GM12878 (cell line): ENCODE data around the gene HLA-DQB1. TPM values are rescaled to one million over a fixed set of nuclear protein-coding genes. Genes with fewer than 3 reads are reported as not detected.

Experiments used
- ATAC-seq: fragments of 200-7000 bp; cut with Tn5 transposase; 3 replicates; pipeline ENCODE4 v1.9.1; 2020; ENCODE audit warnings: mild to moderate bottlenecking, moderate library complexity
- BruUV-seq: library from RNA; stranded (reverse); fragments of 400-500 nt; replicated peaks from 2 replicates; lab custom pipeline; 2021; lab: Mats Ljungman, UMichigan
- CTCF ChIA-PET: fragments of 300-600 bp; sonication (Branson Sonifier 250); formaldehyde crosslinking; extraction: SDS; loops from one replicate; lab custom pipeline; 2021; ENCODE audit warnings: inconsistent platforms; lab: Yijun Ruan, JAX
- POLR2A ChIA-PET: fragments of 350-600 bp; formaldehyde crosslinking; extraction: SDS; loops from one replicate; lab custom pipeline; 2021; ENCODE audit warnings: inconsistent platforms; lab: Charles Lee
- RAD21 ChIA-PET: fragments of 300-600 bp; sonication (Branson Sonifier 250); formaldehyde crosslinking; loops from one replicate; lab custom pipeline; 2023; ENCODE audit warnings: antibody characterized with exemption; ENCODE audit not compliant: unreplicated experiment; lab: Charles Lee
- SMC1A ChIA-PET: fragments of 300-600 bp; sonication (Branson Sonifier 250); formaldehyde crosslinking; loops from one replicate; lab custom pipeline; 2023; ENCODE audit not compliant: unreplicated experiment, uncharacterized antibody; lab: Charles Lee
- DNase-seq: peaks from one replicate; pipeline ENCODE4 v3.0.0-alpha.2; 2011; ENCODE audit warnings: low read depth, low spot score
- FAIRE-seq: peaks from 3 replicates; lab custom pipeline; 2011; peaks lifted over from hg19 to GRCh38; lab: Jason Lieb, UNC
- H2AFZ ChIP-seq: 2 replicates; pipeline ENCODE4 v1.6.0; 2011; ENCODE audit warnings: low read depth, low read length, control low read depth; ENCODE audit not compliant: control insufficient read depth
- H3K27ac ChIP-seq: 2 replicates; pipeline ENCODE4 v1.5.1; 2011; ENCODE audit warnings: control low read depth; ENCODE audit not compliant: control insufficient read depth, insufficient read depth
- H3K27me3 ChIP-seq, 2 experiments: replicated peaks in 1 of 2; 2 replicates each; pipeline versions ENCODE4 v1.6.0 to v1.6.1; 2011; ENCODE audit warnings: low read length in 1 of 2; ENCODE audit not compliant: control insufficient read depth in 2 of 2, insufficient read depth in 2 of 2
- H3K36me3 ChIP-seq, 2 experiments: 2 replicates each; pipeline ENCODE4 v1.5.1; 2011; ENCODE audit warnings: low read length in 1 of 2; ENCODE audit not compliant: control insufficient read depth in 2 of 2, insufficient read depth in 2 of 2
- H3K4me1 ChIP-seq: 2 replicates; pipeline ENCODE4 v1.6.1; 2011; ENCODE audit warnings: mild to moderate bottlenecking, low read length, moderate library complexity, mixed read lengths; ENCODE audit not compliant: control insufficient read depth, insufficient read depth
- H3K4me2 ChIP-seq: 2 replicates; pipeline ENCODE4 v1.6.0; 2011; ENCODE audit warnings: control low read depth; ENCODE audit not compliant: control insufficient read depth, insufficient read depth
- H3K4me3 ChIP-seq: fragments of 200-600 bp; sonication (generic); 2 replicates; pipeline ENCODE4 v1.5.1; 2016
- H3K79me2 ChIP-seq: 2 replicates; pipeline ENCODE4 v1.6.0; 2011; ENCODE audit warnings: low read length; ENCODE audit not compliant: control insufficient read depth, insufficient read depth
- H3K9ac ChIP-seq: 2 replicates; pipeline ENCODE4 v1.8.0; 2011; ENCODE audit warnings: low read length, control low read depth, mixed read lengths; ENCODE audit not compliant: control insufficient read depth, insufficient read depth
- H3K9me3 ChIP-seq: replicated peaks from 3 replicates; pipeline ENCODE4 v1.5.1; 2011; ENCODE audit warnings: mild to moderate bottlenecking, low read length; ENCODE audit not compliant: control insufficient read depth, insufficient read depth
- H4K20me1 ChIP-seq: 2 replicates; pipeline ENCODE4 v1.6.0; 2011; ENCODE audit not compliant: control insufficient read depth, insufficient read depth
- POLR2A ChIP-seq: IDR thresholded peaks from 2 replicates; pipeline ENCODE4 v1.6.1; 2011; ENCODE audit warnings: low read depth, mild to moderate bottlenecking, low read length
- WGBS: methylation state at CpG from one replicate; pipeline ENCODE4 v1.1.6; 2016; ENCODE audit warnings: low lambda C conversion rate; ENCODE audit not compliant: insufficient replicate concordance, insufficient coverage; ENCODE audit errors: missing lambda C conversion rate; 5-methylcytosine and 5-hydroxymethylcytosine counted together
- in situ Hi-C: fragments of 300-500 bp; cut with MboI; formaldehyde crosslinking; loops from 9 replicates; pipeline ENCODE4 v1.14.3; 2018; ENCODE audit warnings: mixed read lengths
- intact Hi-C: fragments of 100-400 bp; cut with micrococcal nuclease; formaldehyde crosslinking; loops from one replicate; pipeline ENCODE4 v1.14.2; 2022; ENCODE audit not compliant: unreplicated experiment
- polyA plus RNA-seq, 11 experiments: library from polyadenylated mRNA; depleted of rRNA in 4 of 11; unstranded in 6 of 11; stranded (reverse) in 5 of 11; fragments of >200 nt; fragmentation: Nextera tagmentation in 4 of 11; fragmentation: Illumina TruSeq in 1 of 11; extraction: Ambion mirVana in 4 of 11; extraction: Trizol in 1 of 11; gene quantifications; 1 replicate in 1 of 11; 2 replicates in 10 of 11; pipeline versions ENCODE4 v1.2.1 to v1.2.3, GENCODE V29; 2011 to 2016; ENCODE audit warnings: inconsistent platforms in 2 of 11, missing spikeins in 2 of 11, low read depth in 1 of 11
- total RNA-seq, 4 experiments: library from RNA; depleted of rRNA in 3 of 4; stranded (reverse); fragments of >200 nt in 3 of 4; fragmentation: Illumina TruSeq in 1 of 4; extraction: Trizol in 1 of 4; gene quantifications; 2 replicates each; pipeline versions ENCODE4 v1.2.1 to v1.2.3, GENCODE V29; 2013 to 2021
- TF ChIP-seq, protein P1 (sequence below): IDR thresholded peaks from 2 replicates; pipeline ENCODE4 v1.6.1; 2012; ENCODE audit warnings: improper control_type of control experiment, low read depth, low read length; ENCODE audit not compliant: insufficient replicate concordance

HLA-DQB1 gene
- total and polyA plus RNA-seq, 10 of the 15 experiments (the other 5 are each of a cell fraction or from before 2014, with no cell fraction given), result 38.1 to 403 (median 91.4) TPM

DNA sequence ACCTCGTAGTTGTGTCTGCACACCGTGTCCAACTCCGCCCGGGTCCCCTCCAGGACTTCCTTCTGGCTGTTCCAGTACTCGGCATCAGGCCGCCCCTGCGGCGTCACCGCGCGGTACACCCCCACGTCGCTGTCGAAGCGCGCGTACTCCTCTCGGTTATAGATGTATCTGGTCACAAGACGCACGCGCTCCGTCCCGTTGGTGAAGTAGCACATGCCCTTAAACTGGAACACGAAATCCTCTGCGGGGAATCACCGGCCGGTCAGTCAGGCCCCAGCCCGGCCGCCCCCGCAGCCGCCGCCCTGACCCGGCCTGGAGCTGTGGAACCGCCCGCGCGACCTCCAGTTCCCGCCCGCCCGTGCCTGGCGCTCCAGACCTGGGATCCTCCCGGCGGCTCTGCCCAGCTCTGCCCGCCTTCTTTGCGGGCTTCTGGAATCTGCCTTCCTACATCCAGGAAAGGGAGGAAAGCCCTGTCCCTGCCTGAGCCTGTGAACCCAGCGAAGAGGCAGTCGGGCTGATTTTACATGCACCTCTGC lies 1.6 kb downstream of the HLA-DQB1 start:
- peaks cover 22% of the 10 kb centered on the region for H3K4me1 ChIP-seq
- ChIA-PET RAD21 (interaction anchor here (2.1 to 2.6 kb wide), 3 partner anchors 25 to 42 kb away, joined by 12 to 16 read pairs (median 14); partner anchors contain the start of gene HLA-DQA1), SMC1A (interaction anchor here (1.2 to 5.7 kb wide), 5 partner anchors 18 to 96 kb away, joined by 4 to 94 read pairs (median 7); partner anchors contain the start of gene HLA-DQA1), CTCF (interaction anchor here (0.9 to 2.2 kb wide), 2 partner anchors 23 to 42 kb away, joined by 3 to 10 read pairs; no protein-coding TSS in a partner anchor), POLR2A (interaction anchor here (0.6 to 11.5 kb wide), 10 partner anchors 23 to 857 kb away, joined by 3 to 168 read pairs (median 7); partner anchors contain the start of genes HLA-DQA1 and HLA-DRA)
- H3K36me3 ChIP-seq, result peaks cover 4 to 6% of the 10 kb centered on the region in 2 experiments; a peak in 3 of 4 replicates
- no TSS peak for BruUV-seq
- in situ Hi-C loops (loop anchor here (5.0 kb wide), 1 partner anchor 97 kb away; the partner anchor contains the start of gene HLA-DQB2), intact Hi-C loops (loop anchor here (5.0 kb wide), 1 partner anchor 43 kb away; no protein-coding TSS in a partner anchor)
- peak; percentile 11; the same call in 1 of the 2 replicates for TF ChIP-seq POLR2A
- TF ChIP-seq, protein P1, sequence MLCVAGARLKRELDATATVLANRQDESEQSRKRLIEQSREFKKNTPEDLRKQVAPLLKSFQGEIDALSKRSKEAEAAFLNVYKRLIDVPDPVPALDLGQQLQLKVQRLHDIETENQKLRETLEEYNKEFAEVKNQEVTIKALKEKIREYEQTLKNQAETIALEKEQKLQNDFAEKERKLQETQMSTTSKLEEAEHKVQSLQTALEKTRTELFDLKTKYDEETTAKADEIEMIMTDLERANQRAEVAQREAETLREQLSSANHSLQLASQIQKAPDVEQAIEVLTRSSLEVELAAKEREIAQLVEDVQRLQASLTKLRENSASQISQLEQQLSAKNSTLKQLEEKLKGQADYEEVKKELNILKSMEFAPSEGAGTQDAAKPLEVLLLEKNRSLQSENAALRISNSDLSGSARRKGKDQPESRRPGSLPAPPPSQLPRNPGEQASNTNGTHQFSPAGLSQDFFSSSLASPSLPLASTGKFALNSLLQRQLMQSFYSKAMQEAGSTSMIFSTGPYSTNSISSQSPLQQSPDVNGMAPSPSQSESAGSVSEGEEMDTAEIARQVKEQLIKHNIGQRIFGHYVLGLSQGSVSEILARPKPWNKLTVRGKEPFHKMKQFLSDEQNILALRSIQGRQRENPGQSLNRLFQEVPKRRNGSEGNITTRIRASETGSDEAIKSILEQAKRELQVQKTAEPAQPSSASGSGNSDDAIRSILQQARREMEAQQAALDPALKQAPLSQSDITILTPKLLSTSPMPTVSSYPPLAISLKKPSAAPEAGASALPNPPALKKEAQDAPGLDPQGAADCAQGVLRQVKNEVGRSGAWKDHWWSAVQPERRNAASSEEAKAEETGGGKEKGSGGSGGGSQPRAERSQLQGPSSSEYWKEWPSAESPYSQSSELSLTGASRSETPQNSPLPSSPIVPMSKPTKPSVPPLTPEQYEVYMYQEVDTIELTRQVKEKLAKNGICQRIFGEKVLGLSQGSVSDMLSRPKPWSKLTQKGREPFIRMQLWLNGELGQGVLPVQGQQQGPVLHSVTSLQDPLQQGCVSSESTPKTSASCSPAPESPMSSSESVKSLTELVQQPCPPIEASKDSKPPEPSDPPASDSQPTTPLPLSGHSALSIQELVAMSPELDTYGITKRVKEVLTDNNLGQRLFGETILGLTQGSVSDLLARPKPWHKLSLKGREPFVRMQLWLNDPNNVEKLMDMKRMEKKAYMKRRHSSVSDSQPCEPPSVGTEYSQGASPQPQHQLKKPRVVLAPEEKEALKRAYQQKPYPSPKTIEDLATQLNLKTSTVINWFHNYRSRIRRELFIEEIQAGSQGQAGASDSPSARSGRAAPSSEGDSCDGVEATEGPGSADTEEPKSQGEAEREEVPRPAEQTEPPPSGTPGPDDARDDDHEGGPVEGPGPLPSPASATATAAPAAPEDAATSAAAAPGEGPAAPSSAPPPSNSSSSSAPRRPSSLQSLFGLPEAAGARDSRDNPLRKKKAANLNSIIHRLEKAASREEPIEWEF, result no peak
- H3K4me3 ChIP-seq, result no peak overlapping the region
- H3K9ac ChIP-seq, result peak overlapping the region; percentile 88
- DNase-seq (no peak), ATAC-seq (peak; percentile 12), FAIRE-seq (no peak)
- H3K27me3 ChIP-seq, result no peaks in the 10 kb centered on the region
- H4K20me1 ChIP-seq, result no peaks in the 10 kb centered on the region
- under 1% methylated on average over 16 of the region's 47 CpGs for WGBS
- peak overlapping the region; percentile 25; the same call in 1 of the 2 replicates for H3K4me2 ChIP-seq
- H3K27ac ChIP-seq, result peak overlapping the region; percentile 91
- H3K9me3 ChIP-seq, result no peaks in the 10 kb centered on the region
- H2AFZ ChIP-seq, result no peak overlapping the region
- peaks cover 35% of the 10 kb centered on the region for H3K79me2 ChIP-seq
